Subcutaneous abdominal adipose tissue (tissue), 5 donors: ENCODE results near the gene DGKQ.

Experiments used
- H3K27ac ChIP-seq: one replicate; pipeline ENCODE4 v1.7.0; 2013; ENCODE audit warnings: low read depth, mild to moderate bottlenecking, inconsistent platforms, low read length, moderate library complexity
- H3K27me3 ChIP-seq, 5 donors: one replicate each; pipeline ENCODE4 v1.7.0; 2013; ENCODE audit warnings: low read length in 5 of 5, inconsistent platforms in 1 of 5; ENCODE audit not compliant: control insufficient read depth in 5 of 5, insufficient read depth in 4 of 5
- H3K36me3 ChIP-seq, 5 donors: one replicate each; pipeline ENCODE4 v1.7.0; 2013; ENCODE audit warnings: low read length in 5 of 5; ENCODE audit not compliant: control insufficient read depth in 5 of 5, insufficient read depth in 5 of 5
- H3K4me1 ChIP-seq, 5 donors: one replicate each; pipeline ENCODE4 v1.7.0; 2013; ENCODE audit warnings: low read length in 5 of 5, mild to moderate bottlenecking in 3 of 5, moderate library complexity in 1 of 5; ENCODE audit not compliant: control insufficient read depth in 5 of 5, insufficient read depth in 5 of 5
- H3K4me3 ChIP-seq, 5 donors: one replicate each; pipeline ENCODE4 v1.7.0; 2013; ENCODE audit warnings: low read length in 5 of 5, low read depth in 1 of 5
- H3K9ac ChIP-seq, 5 donors: one replicate each; pipeline ENCODE4 v1.7.0; 2013; ENCODE audit warnings: low read length in 5 of 5, mild to moderate bottlenecking in 4 of 5, moderate library complexity in 3 of 5
- H3K9me3 ChIP-seq, 5 donors: one replicate each; pipeline ENCODE4 v1.7.0; 2013; ENCODE audit warnings: low read length in 5 of 5; ENCODE audit not compliant: control insufficient read depth in 5 of 5
- donor health status: healthy.
- donor health status: healthy.
- donor health status: healthy.
- donor health status: healthy.
- donor health status: healthy.

Gene DGKQ

GRCh38 chr4:914531-914930 is 58.8 kb downstream of the DGKQ start:
- H3K27ac ChIP-seq: no peak overlapping the region
- no peak overlapping the region for H3K9ac ChIP-seq
- H3K27me3 ChIP-seq: no peaks in the 10 kb centered on the region
- no peaks in the 10 kb centered on the region for H3K9me3 ChIP-seq
- no peak overlapping the region for H3K4me3 ChIP-seq
- peaks cover 0 to 39% (median 23%) of the 10 kb centered on the region in 5 donors for H3K36me3 ChIP-seq
- H3K4me1 ChIP-seq: peaks cover 0 to 14% (median 7%) of the 10 kb centered on the region in 5 donors

DNA sequence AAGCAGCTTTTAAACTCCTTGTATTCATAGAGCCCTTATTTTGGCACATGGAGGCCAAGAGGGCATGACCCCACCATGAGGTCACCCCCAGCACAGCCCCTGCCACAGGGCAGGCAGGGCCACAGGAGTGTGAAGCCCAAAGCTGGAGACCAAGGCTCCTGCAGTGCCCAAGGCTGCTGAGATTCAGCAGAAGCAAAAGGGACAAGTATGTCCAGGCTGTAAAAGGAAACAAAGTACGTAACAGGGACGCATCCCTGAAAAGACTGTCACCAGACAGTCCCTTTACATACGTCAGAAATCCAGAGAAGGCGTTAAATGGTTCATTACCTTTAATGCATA is 60.1 kb downstream of the DGKQ start:
- no peak overlapping the region for H3K4me3 ChIP-seq
- H3K27ac ChIP-seq: no peak overlapping the region

DNA sequence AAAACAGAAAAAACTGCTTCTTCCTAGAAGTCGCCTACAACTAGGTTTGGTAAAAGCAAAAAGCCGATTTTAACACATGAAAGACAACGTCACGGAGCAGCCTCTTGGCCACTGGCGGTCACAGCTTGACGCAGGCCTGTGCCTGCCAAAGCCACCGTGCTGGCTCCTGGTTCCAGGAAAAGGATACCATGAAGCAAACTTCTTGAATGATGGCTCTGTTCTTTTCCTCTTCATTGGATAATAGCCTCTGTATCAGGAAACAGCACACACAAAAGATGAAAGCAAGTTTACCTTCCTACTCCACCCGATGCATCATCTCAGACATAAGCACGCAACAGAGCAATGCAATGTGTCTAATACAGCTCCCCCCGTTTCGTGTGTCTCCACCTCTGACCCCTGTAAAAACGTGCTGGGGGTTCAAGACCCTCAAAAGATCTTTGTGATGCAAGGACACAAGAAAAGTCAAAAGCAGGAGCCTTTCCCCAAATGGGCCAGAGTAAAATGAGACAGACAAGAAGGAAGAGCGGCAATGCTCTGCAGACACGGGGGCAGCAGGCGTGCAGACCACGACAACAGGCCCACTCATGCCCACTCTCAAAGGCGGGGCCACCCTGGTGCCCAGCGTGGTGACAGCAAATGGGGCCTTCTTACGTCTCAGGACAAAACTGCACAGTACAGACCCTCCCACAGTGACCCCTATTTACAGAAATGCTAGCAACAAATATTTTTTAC is 60.7 kb downstream of the DGKQ start:
- H3K36me3 ChIP-seq: peaks cover 0 to 50% (median 33%) of the 10 kb centered on the region in 5 donors
- H3K9ac ChIP-seq: no peak overlapping the region
- H3K27me3 ChIP-seq: no peaks in the 10 kb centered on the region
- peaks cover 0 to 17% (median 10%) of the 10 kb centered on the region in 5 donors for H3K4me1 ChIP-seq
- no peak overlapping the region for H3K4me3 ChIP-seq
- no peaks in the 10 kb centered on the region for H3K9me3 ChIP-seq
- H3K27ac ChIP-seq: no peak overlapping the region

More for the DNA sequence above, 60.1 kb downstream of the DGKQ start:
- Histone ChIP-seq H3K36me3 (peaks cover 0 to 44% (median 29%) of the 10 kb centered on the region in 5 donors), H3K4me1 (peaks cover 0 to 14% (median 6%) of the 10 kb centered on the region in 5 donors), H3K9me3 (no peaks in the 10 kb centered on the region), H3K9ac (no peak overlapping the region), H3K27me3 (no peaks in the 10 kb centered on the region)

DNA sequence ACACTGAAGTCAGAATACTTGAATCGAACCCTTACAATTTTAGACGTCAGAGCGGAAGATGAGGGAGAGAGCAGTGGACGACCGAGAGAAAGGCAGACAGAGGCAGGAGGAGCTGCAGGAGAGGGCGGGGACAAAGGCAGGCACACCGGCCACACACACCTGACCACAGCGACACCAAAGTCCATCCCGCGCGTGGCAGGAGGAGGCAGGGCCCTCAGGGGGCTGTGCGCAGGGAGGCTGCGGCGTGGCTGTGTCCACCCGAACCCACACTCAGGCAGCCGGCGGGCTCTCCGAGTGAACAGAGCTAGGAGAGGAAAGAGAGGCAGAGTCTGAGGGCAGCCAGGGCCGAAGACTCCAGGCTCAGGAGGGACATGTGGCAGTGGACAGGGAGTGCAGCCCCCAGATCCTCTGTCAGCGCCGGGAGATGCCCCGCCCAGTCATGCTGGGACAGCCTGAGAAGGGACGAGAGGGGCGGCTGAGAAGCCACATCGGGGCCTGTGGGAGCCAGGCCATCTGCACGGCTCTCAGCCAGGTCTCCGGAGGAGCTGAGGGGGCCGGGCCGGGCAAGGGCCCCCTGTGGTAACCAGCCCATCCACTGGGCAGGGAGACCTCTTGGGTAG is 61.4 kb downstream of the DGKQ start:
- Histone ChIP-seq H3K36me3 (peaks cover 0 to 54% (median 33%) of the 10 kb centered on the region in 5 donors), H3K4me3 (no peak overlapping the region), H3K27me3 (no peaks in the 10 kb centered on the region), H3K9ac (no peak overlapping the region), H3K4me1 (peaks cover 0 to 17% (median 10%) of the 10 kb centered on the region in 5 donors), H3K9me3 (no peaks in the 10 kb centered on the region), H3K27ac (no peak overlapping the region)

- Histone ChIP-seq H3K4me1 (peaks cover 0 to 17% (median 10%) of the 10 kb centered on the region in 5 donors), H3K27me3 (no peaks in the 10 kb centered on the region), H3K9me3 (no peaks in the 10 kb centered on the region), H3K9ac (no peak overlapping the region), H3K27ac (no peak overlapping the region), H3K4me3 (no peak overlapping the region), H3K36me3 (peaks cover 0 to 60% (median 33%) of the 10 kb centered on the region in 5 donors)
Measured at GRCh38 chr4:911221-911751, 62.1 kb downstream of the DGKQ start.

GRCh38 chr4:910366-911091 is 62.8 kb downstream of the DGKQ start:
- Histone ChIP-seq H3K4me3 (no peak overlapping the region), H3K27me3 (no peaks in the 10 kb centered on the region), H3K4me1 (peaks cover 0 to 13% (median 10%) of the 10 kb centered on the region in 5 donors), H3K27ac (no peak overlapping the region), H3K36me3 (peaks cover 0 to 67% (median 36%) of the 10 kb centered on the region in 5 donors), H3K9me3 (no peaks in the 10 kb centered on the region), H3K9ac (no peak overlapping the region)

- H3K36me3 ChIP-seq: peaks cover 0 to 74% (median 38%) of the 10 kb centered on the region in 5 donors
- no peak overlapping the region for H3K4me3 ChIP-seq
- H3K9ac ChIP-seq: no peak overlapping the region
- H3K27me3 ChIP-seq: no peaks in the 10 kb centered on the region
- H3K9me3 ChIP-seq: no peaks in the 10 kb centered on the region
- peaks cover 0 to 8% (median 6%) of the 10 kb centered on the region in 5 donors for H3K4me1 ChIP-seq
- no peak overlapping the region for H3K27ac ChIP-seq
Measured at GRCh38 chr4:909821-910220, 63.5 kb downstream of the DGKQ start.

DNA sequence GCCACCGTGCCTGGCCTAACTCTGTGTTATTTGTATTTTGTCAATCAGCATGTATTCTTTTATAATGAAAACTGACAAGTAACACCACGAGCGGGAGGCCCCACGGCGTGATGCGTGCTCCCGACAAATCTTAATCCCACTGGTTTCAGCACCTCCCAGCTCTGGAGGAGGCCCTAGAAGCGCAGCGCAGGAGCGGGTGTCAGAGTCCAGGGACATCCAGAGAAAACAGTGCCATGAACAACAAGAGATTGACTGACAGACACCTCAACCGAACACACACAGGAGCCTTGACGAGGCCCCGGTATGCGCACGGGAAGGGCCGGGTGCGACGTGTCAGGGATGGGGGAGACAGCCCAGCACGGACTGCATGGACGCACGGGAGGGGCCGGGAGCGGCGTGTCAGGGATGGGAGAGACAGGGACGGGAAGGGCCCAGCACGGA is 64.2 kb downstream of the DGKQ start:
- Histone ChIP-seq H3K27me3 (no peaks in the 10 kb centered on the region), H3K9me3 (no peaks in the 10 kb centered on the region), H3K27ac (no peak overlapping the region), H3K4me1 (peaks cover 0 to 6% (median 3%) of the 10 kb centered on the region in 5 donors), H3K4me3 (no peak overlapping the region), H3K36me3 (peaks cover 0 to 78% (median 43%) of the 10 kb centered on the region in 5 donors), H3K9ac (no peak overlapping the region)
